LNCAP (cell line): ENCODE data around the gene PHF14.

Experiments
- CTCF ChIP-seq: fragments of 450-650 bp; IDR thresholded peaks from 2 replicates; pipeline ENCODE4 v1.5.1; 2017; ENCODE audit warnings: mild to moderate bottlenecking

The PHF14 gene

GRCh38 chr7:11191081-11191480 is 217.4 kb downstream of the PHF14 start:
- TF ChIP-seq CTCF, result no peak

- TF ChIP-seq CTCF, result no peak
These were observed 218.0 kb downstream of the PHF14 start for GRCh38 chr7:11191574-11192220.

GRCh38 chr7:11192506-11192905 is 218.8 kb downstream of the PHF14 start:
- TF ChIP-seq CTCF, result no peak

- no peak for TF ChIP-seq CTCF
These were observed 219.6 kb downstream of the PHF14 start for GRCh38 chr7:11193131-11193867.

- TF ChIP-seq CTCF, result no peak
These were observed 220.2 kb downstream of the PHF14 start for GRCh38 chr7:11193888-11194287.

GRCh38 chr7:11194492-11194891 is 220.8 kb downstream of the PHF14 start:
- TF ChIP-seq CTCF, result no peak

GRCh38 chr7:11195502-11195901 is 221.8 kb downstream of the PHF14 start:
- TF ChIP-seq CTCF, result no peak
